GM19452 (cell line): ENCODE measurements around the gene OR7G1.

ENCODE experiments used
- ATAC-seq: cut with Tn5 transposase; IDR thresholded peaks from one replicate; pipeline ENCODE4 v1.9.1; 2021; ENCODE audit not compliant: unreplicated experiment

Gene OR7G1

GRCh38 chr19:9115307-9115813 is at the start of gene OR7G1:
Gene OR7G1, minus strand, starts transcription at chr19:9115763. Its CDS starts 0 bp downstream, at chr19:9115763.
- no peak for ATAC-seq

- ATAC-seq: no peak
These were observed 49.7 kb upstream of the OR7G1 start for GRCh38 chr19:9165261-9165660.

- ATAC-seq: no peak
These were observed 45.9 kb upstream of the OR7G1 start for GRCh38 chr19:9161427-9161826.

- ATAC-seq: no peak
These were observed 44.3 kb upstream of the OR7G1 start for GRCh38 chr19:9159891-9160290.

- ATAC-seq: no peak
These were observed 40.7 kb upstream of the OR7G1 start for GRCh38 chr19:9156304-9156703.

GRCh38 chr19:9155591-9155990 is 40.0 kb upstream of the OR7G1 start:
- ATAC-seq: no peak

GRCh38 chr19:9151367-9151766 is 35.8 kb upstream of the OR7G1 start:
- no peak for ATAC-seq

- no peak for ATAC-seq
These were observed 35.1 kb upstream of the OR7G1 start for GRCh38 chr19:9150650-9151049.

GRCh38 chr19:9149997-9150396 is 34.4 kb upstream of the OR7G1 start:
- no peak for ATAC-seq

GRCh38 chr19:9148697-9149096 is 33.1 kb upstream of the OR7G1 start:
- no peak for ATAC-seq

- no peak for ATAC-seq
These were observed 31.3 kb upstream of the OR7G1 start for GRCh38 chr19:9146882-9147281.

GRCh38 chr19:9144920-9145319 is 29.4 kb upstream of the OR7G1 start:
- ATAC-seq: no peak

- ATAC-seq: peak; percentile 82
These were observed 24.8 kb upstream of the OR7G1 start, which contains the start of gene ZNF317 for GRCh38 chr19:9140159-9140874. Gene ZNF317, plus strand, starts transcription at chr19:9140397. Its CDS starts 15,620 bp downstream, at chr19:9156017.

- peak; percentile 22 for ATAC-seq
These were observed 24.1 kb upstream of the OR7G1 start for GRCh38 chr19:9139609-9140158.

GRCh38 chr19:9132422-9132821 is 16.9 kb upstream of the OR7G1 start:
- no peak for ATAC-seq

GRCh38 chr19:9130965-9131364 is 15.4 kb upstream of the OR7G1 start:
- ATAC-seq: no peak

GRCh38 chr19:9128171-9128570 is 12.6 kb upstream of the OR7G1 start:
- ATAC-seq: no peak

GRCh38 chr19:9126900-9127405 is 11.4 kb upstream of the OR7G1 start, which contains the start of gene OR7G3:
Gene OR7G3, minus strand, starts transcription at chr19:9126950. Its CDS starts 0 bp downstream, at chr19:9126950.
- ATAC-seq: no peak

- no peak for ATAC-seq
These were observed 984 bp upstream of the OR7G1 start for GRCh38 chr19:9116547-9116946.

GRCh38 chr19:9109959-9110358 is 5.6 kb downstream of the OR7G1 start:
- no peak for ATAC-seq

GRCh38 chr19:9107375-9107774 is 8.2 kb downstream of the OR7G1 start, which contains the start of gene OR7G2:
Gene OR7G2, minus strand, starts transcription at chr19:9107475. Its CDS starts 4,232 bp downstream, at chr19:9103243.
- no peak for ATAC-seq

GRCh38 chr19:9086761-9087160 is 28.8 kb downstream of the OR7G1 start, which contains the start of gene OR1M1:
Gene OR1M1, plus strand, starts transcription at chr19:9087061. Its CDS starts 6,184 bp downstream, at chr19:9093245.
- no peak for ATAC-seq
